Transverse colon (tissue), 3 donors: ENCODE data around the gene SLC25A24.

ENCODE experiments used
- EP300 ChIP-seq: sonication (generic); formaldehyde crosslinking; IDR thresholded peaks from one replicate; pipeline ENCODE4 v1.6.1; 2017; ENCODE audit warnings: antibody characterized with exemption, low read depth
- POLR2A ChIP-seq: fragments of 450-650 bp; IDR thresholded peaks from one replicate; pipeline ENCODE4 v1.6.1; 2016; ENCODE audit warnings: antibody characterized with exemption, mild to moderate bottlenecking, moderate library complexity
- TF ChIP-seq, protein P1 (sequence below), 5 experiments: fragments of 200-600 bp in 3 of 5; fragments of 450-650 bp in 2 of 5; sonication (generic) in 3 of 5; IDR thresholded peaks; 1 replicate in 2 of 5; 2 replicates in 3 of 5; pipeline ENCODE4 v1.5.1; 2016 to 2017; ENCODE audit warnings: antibody characterized with exemption in 5 of 5, inconsistent platforms in 3 of 5, mild to moderate bottlenecking in 2 of 5, moderate library complexity in 1 of 5

DNA sequence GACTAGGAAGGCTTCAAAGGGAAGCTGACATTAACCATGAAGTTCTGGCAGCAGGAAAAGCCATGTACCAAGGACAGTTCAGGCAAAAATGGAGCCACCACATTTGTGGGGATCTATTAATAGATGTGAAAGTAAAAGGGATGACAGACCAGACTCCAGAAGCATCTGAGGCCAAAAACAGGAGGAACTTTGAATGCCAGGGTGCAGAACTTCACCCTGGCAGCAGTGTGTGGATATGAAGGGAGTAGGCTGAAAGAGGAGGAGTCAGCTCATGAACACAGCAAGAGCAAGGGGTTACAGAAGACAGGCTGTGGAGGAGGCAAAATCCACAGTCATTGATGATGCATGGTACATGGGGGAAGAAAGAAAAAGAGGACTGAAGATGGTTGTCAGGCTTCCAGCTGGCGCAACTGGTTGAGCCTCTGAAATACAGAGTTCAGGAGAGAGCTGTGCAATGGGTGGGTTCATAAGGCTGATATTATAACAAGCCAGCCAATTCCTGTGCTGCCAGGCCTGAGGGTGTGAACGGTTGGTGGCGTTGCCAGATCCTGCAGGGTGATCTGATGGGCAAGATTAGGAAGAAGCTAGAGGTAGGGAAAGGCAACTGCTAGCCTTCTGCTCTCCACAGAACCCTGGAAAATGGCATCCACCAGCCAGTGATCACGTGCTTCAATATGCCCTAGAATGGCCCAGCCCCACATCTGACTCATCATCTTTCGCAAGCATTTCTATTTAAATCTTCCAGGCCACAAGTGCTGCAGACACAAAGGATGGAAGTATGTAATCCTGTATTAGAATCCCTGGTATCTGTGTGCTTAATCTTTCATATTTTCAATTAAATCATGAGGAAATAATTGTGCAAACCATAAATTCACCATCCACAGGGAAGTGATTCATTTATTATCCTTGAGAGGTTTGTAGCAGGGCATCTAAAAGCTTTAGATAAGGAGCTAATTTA is 81.9 kb downstream of the SLC25A24 start:
- TF ChIP-seq POLR2A (no peak), EP300 (no peak)
- TF ChIP-seq, protein P1, sequence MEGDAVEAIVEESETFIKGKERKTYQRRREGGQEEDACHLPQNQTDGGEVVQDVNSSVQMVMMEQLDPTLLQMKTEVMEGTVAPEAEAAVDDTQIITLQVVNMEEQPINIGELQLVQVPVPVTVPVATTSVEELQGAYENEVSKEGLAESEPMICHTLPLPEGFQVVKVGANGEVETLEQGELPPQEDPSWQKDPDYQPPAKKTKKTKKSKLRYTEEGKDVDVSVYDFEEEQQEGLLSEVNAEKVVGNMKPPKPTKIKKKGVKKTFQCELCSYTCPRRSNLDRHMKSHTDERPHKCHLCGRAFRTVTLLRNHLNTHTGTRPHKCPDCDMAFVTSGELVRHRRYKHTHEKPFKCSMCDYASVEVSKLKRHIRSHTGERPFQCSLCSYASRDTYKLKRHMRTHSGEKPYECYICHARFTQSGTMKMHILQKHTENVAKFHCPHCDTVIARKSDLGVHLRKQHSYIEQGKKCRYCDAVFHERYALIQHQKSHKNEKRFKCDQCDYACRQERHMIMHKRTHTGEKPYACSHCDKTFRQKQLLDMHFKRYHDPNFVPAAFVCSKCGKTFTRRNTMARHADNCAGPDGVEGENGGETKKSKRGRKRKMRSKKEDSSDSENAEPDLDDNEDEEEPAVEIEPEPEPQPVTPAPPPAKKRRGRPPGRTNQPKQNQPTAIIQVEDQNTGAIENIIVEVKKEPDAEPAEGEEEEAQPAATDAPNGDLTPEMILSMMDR (IDR thresholded peaks at IDR 0.05), result no peak
